ENCODE results near the gene FAHD1. TPM values are rescaled to one million over a fixed set of nuclear protein-coding genes. Genes with fewer than 3 reads are reported as not detected.

The FAHD1 gene
- total RNA-seq, 1 experiment from 2014 or later: 29.2 TPM

DNA sequence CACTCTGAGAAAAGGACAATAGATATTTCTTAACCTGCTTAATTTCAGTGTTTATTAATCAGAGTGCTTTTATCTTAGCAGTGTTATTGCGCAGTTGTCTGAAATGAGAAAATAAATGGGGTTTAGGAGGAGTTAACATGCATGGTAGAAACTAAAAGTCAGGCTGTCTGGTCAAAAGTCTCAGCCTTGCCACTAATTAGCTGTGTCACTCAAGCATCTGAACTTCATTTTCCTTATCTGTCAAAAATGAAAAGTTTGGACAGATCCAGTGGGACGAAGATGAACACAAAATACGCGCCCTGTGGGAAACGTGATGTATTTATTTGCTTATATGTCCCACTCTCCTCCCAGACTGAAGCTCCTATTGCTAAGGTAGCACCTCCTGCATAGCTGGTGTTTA lies 51.2 kb downstream of the FAHD1 start:
- DNase-seq (ENCODE audit: extremely low read depth, low read depth): no peak

Other genes starting within 250 kb of the FAHD1 start
- 8.5 and 14.4 TPM in 2 replicates for gene IFT140, start 215.1 kb upstream of the FAHD1 start, total RNA-seq (2014; rRNA removed; shearing (Covaris generic))
- 8.3 and 9.1 TPM in 2 replicates for gene CRAMP1, start 214.8 kb upstream of the FAHD1 start, total RNA-seq (2014; rRNA removed; shearing (Covaris generic))
- 41.6 and 44.8 TPM in 2 replicates for gene JPT2, start 148.9 kb upstream of the FAHD1 start, total RNA-seq (2014; rRNA removed; shearing (Covaris generic))
- 18.1 and 23.0 TPM in 2 replicates for gene MAPK8IP3, start 121.0 kb upstream of the FAHD1 start, total RNA-seq (2014; rRNA removed; shearing (Covaris generic))
- gene NME3, start 55.7 kb upstream of the FAHD1 start, total RNA-seq (2014; rRNA removed; shearing (Covaris generic)): 42.0 and 53.3 TPM in 2 replicates
- 6.0 and 6.9 TPM in 2 replicates for gene EME2, start 54.4 kb upstream of the FAHD1 start, total RNA-seq (2014; rRNA removed; shearing (Covaris generic))
- gene MRPS34, start 54.1 kb upstream of the FAHD1 start, total RNA-seq (2014; rRNA removed; shearing (Covaris generic)): 91.2 and 104 TPM in 2 replicates
- 19.7 and 21.0 TPM in 2 replicates for gene SPSB3, start 44.6 kb upstream of the FAHD1 start, total RNA-seq (2014; rRNA removed; shearing (Covaris generic))
- 50.2 and 59.3 TPM in 2 replicates for gene NUBP2, start 44.2 kb upstream of the FAHD1 start, total RNA-seq (2014; rRNA removed; shearing (Covaris generic))
- not detected in 2 replicates for gene IGFALS, start 33.5 kb upstream of the FAHD1 start, total RNA-seq (2014; rRNA removed; shearing (Covaris generic))
- gene HAGH, start 381 bp upstream of the FAHD1 start, total RNA-seq (2014; rRNA removed; shearing (Covaris generic)): 63.2 and 73.9 TPM in 2 replicates
- gene MEIOB, start 45.0 kb downstream of the FAHD1 start, total RNA-seq (2014; rRNA removed; shearing (Covaris generic)): 0.97 and 2.5 TPM in 2 replicates
- 0.97 and 1.2 TPM in 2 replicates for gene HS3ST6, start 91.2 kb downstream of the FAHD1 start, total RNA-seq (2014; rRNA removed; shearing (Covaris generic))
- gene MSRB1, start 116.0 kb downstream of the FAHD1 start, total RNA-seq (2014; rRNA removed; shearing (Covaris generic)): 5.8 and 7.4 TPM in 2 replicates
- not detected in 2 replicates for gene RPL3L, start 127.5 kb downstream of the FAHD1 start, total RNA-seq (2014; rRNA removed; shearing (Covaris generic))
- gene NDUFB10, start 132.3 kb downstream of the FAHD1 start, total RNA-seq (2014; rRNA removed; shearing (Covaris generic)): 206 and 240 TPM in 2 replicates
- gene RPS2, start 137.6 kb downstream of the FAHD1 start, total RNA-seq (2014; rRNA removed; shearing (Covaris generic)): 5,880 and 6,554 TPM in 2 replicates
- not detected in 2 replicates for gene RNF151, start 139.7 kb downstream of the FAHD1 start, total RNA-seq (2014; rRNA removed; shearing (Covaris generic))
- 32.0 and 34.1 TPM in 2 replicates for gene TBL3, start 144.8 kb downstream of the FAHD1 start, total RNA-seq (2014; rRNA removed; shearing (Covaris generic))
- 0.84 TPM in 1 of 2 replicates, not detected in the other for gene NOXO1, start 154.3 kb downstream of the FAHD1 start, total RNA-seq (2014; rRNA removed; shearing (Covaris generic))
- 26.1 and 30.8 TPM in 2 replicates for gene GFER, start 157.0 kb downstream of the FAHD1 start, total RNA-seq (2014; rRNA removed; shearing (Covaris generic))
- gene SYNGR3, start 162.8 kb downstream of the FAHD1 start, total RNA-seq (2014; rRNA removed; shearing (Covaris generic)): 4.0 and 4.5 TPM in 2 replicates
- gene ZNF598, start 182.6 kb downstream of the FAHD1 start, total RNA-seq (2014; rRNA removed; shearing (Covaris generic)): 35.1 and 37.1 TPM in 2 replicates
- gene NPW, start 192.6 kb downstream of the FAHD1 start, total RNA-seq (2014; rRNA removed; shearing (Covaris generic)): 3.4 and 4.8 TPM in 2 replicates
- gene NHERF2, start 199.7 kb downstream of the FAHD1 start, total RNA-seq (2014; rRNA removed; shearing (Covaris generic)): 11.1 and 13.3 TPM in 2 replicates
- 18.0 and 20.2 TPM in 2 replicates for gene NTHL1, start 220.6 kb downstream of the FAHD1 start, total RNA-seq (2014; rRNA removed; shearing (Covaris generic))
- 33.8 and 38.5 TPM in 2 replicates for gene TSC2, start 220.8 kb downstream of the FAHD1 start, total RNA-seq (2014; rRNA removed; shearing (Covaris generic))

All from NCI-H460 (cell line).